ENCODE results near the gene GGCT.

The GGCT gene

DNA sequence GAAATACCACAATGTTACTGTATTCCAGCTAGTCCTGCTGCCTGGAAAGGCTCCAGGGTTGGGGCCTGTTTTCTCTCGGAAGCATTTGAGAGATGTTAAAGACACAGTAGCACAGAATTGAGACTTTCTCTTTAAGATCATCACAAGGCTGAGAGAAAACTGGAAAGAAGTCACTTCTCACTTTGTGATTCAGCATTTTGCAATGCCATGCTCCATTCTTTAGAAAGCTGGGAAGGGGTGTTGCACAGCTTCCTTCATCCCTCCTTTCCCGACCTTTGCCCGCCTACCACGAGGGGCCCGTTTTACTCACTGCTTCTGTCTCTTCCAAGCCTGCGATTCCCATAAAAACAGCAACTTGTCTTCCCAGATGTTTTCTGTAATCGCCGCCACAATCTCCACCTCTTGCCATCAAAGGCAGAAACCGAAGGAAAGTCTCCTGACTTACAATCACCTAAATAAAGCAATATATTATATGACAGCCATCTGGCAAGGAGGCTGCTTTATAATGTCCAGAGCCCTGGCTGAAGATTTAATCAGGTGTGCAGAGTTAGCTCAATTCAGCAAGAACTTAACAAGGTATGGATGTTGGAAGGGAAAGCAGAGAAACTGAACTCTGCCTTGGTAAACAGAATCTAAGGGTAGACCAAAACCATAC lies 44.9 kb downstream of the GGCT start:
- DNase-seq: no peak

DNA sequence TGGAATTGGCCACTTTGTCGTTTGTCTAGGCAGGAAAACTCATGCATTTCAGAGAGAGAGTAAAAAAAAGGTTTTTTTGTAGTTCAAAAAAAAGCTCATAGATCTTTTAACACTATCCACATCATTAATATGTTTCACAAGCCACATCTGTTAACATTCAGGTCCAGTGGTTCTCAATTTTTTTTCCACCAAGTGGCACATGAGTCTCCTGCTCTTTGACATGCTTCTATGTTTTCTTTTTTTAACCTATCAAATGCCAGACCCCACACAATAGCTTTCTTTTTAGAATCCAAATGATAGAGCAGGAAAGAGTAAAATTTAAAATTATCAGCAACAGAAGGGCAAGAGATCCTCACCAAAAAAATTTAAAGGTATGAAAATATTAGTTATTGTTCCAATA lies 46.3 kb downstream of the GGCT start:
- no peak for DNase-seq

DNA sequence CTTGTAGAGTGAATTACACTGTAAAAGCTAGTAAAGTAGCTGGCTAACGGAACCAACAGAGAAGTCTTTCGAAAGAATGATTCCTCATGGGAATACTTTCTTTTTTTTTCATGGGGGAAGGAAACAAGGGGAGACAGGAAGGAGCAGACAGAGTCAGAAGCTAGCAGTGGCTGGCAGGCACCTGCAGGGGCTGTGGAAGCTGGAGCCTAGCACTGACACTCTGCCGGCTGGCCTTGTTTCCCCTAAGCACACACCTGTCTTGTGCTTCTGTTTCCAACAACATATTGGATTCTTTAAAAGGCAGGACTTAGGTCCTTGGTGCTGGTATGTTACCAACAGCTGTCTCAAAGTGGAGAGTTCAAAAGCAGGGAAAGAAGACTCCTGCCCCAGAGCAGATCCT lies 50.7 kb downstream of the GGCT start:
- no peak for DNase-seq

DNA sequence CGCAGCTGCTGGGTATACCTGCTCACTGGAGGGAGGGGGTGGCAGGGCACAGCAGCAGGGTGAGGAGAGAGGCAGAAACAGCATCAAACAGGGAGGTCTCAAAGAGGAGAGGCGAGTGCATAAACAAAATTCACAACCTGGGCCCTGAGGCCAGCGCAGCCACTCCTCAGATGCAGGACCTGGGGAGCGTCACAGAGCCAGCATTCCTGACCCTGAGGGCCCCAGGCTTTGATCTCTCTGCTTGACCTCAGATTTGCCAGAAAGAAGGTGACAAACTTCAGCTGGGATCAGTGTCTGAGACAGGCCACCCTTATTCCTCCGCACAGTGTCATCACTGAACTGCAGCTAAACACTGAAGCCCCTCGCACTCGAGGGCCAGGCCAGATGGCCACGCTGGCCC lies 51.6 kb downstream of the GGCT start:
- DNase-seq: no peak

DNA sequence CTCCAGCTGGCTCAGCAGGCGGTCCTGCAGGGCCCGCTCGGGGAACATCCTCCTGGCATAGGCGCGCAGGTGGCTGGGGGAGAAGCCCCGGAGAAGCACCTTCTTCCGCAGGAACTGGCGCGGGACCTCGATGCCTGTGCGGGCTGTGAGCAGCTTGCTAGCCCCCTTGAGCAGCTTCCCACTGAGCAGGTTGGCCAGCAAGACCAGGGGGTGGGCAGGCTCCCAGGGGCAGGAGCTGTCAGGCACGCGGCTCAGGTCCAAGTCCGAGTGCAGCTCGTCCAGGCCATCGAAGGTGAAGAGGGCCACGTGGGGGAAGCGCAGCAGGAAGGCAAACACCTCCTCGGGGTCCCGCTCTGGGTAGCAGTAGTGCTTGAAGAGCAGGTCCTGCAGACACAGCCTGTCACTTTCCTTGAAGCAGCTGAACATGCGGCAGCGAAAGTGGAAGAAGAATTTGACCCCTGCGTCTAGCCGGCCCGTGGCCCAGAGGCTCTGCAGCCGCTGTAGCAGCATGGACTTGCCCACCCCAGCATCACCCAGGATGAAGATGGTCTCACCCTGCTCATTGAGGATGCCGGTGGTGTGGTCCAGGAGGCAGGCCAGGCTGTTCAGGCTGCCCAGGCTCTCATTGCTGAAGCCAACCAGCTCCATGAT lies 52.2 kb downstream of the GGCT start:
- DNase-seq: no peak

DNA sequence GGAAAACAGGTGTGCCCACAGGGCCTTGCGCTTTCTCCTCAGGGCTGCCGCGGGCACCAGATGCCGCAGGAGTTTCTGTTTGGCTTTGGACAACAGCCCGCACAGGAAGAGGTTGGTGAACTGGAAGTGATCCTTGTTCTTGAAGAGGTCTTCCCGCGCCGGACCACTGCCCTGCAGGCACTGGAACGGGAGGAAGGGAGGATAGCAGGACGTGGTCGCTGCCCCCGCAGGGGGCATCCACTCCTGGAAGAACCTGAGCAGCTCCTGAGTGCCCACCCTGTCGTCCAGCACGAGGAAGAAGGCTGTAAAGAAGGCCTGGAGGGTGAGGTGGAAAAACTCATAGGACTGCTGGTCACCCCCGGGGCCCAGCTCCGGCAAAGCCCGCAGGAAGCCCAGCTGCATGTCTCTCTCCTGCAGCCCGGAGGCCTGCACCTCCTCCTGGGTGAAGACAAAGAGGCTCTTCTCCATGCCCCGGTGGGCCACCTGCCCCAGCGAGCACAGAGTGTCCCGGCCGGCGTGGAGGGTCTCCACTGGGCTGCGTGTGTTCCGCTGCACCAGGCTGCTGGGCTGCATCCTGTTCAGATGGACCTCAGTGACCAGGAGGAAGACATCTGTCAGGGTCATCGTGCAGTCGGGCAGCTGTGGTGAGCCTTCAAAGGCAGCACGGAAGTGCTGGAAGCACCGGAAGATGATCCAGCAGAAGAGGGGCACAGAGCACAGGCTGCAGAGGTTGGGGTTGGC lies 52.9 kb downstream of the GGCT start:
- no peak for DNase-seq

DNA sequence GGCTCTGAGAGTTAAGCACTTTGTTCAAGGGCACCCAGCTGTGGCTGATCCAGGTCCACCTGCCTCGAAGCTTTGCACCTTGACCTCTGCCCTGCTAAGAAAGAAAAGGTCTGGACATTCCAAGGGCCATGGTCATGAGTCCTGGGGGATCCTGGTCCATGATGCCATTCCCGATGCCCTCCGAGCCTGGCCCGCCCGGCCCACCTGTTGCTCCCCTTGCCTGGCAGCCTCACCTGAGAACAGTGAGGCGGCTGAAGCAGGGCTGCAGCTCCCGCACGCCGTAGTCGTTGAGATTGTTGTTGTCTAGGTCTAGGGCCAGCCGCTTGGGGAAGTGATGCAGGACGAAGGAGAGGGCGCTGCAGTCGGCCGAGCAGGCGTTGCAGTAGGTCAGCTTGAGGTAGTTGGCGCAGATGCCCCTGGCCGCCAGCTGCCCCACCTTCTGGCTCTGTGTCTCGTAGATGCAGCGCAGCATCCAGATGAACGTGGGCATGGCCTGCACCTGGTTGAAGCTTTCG lies 53.6 kb downstream of the GGCT start:
- no peak for DNase-seq

DNA sequence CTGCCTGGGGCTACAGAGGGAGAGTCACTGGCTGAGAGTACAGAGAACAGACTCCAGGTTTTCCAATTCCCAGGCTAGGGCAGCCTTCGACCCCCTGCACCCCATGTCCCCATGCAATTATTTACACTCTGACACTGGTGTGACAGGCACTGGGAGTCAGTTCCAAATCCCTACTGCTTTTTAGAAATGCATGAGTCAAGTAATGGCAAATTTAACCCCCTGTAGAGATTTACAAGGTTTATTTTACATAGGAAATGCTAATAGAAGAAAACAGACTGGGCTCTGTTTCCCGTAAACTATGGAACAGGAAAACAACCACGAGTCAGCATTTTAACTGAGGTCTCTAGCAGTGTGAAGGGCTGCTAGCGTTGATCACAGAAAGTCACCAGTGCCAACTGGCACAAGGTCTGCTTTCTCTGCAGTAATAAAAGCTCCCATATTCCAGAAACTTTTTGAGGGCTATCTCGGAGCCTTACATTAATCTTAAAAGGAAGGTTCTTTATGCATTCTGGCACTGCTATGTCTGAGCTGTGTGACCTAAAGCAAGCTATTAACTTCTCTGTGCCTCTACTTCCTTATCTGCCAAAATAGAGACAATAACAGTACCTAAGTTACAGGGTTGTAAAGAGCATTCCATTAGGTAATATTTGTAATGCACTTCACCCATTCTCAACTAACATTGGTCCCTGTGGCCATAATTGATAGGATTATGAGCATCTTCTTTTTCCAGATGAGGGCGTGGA lies 54.2 kb downstream of the GGCT start:
- no peak for DNase-seq

DNA sequence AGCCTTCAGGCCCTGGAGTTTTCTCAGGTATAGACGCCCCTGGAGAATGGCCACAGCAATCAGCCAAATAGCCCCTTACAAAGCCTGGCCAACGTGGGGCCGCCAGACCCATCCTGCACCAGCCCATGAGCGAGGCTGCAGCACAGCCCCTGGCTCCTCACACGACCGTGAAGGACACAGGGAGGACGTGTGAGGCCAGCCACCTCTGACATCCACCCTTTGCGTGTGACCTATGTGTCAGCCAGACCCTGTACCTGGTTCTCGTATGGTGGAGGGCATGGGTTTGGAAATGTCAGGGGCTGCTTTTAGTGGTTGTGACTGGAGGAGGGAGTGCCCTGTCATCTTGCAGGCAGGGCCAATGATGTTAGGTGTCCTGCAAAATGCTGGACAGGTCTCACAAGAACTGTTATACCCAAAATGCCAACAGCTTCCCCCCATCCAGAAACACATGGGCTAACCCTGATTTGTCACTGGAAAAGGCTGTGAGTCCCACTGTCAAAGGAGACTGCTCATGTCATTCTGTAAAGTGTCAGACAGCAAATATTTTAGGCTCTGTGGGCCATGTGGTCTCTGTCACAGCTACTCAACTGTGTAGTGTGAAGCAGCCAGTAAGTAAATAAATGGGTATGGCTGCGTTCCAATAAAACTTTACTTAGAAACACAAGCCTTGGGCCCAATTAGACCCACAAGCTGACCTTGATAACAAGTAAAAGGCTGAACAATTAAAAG lies 56.0 kb downstream of the GGCT start:
- no peak for DNase-seq

DNA sequence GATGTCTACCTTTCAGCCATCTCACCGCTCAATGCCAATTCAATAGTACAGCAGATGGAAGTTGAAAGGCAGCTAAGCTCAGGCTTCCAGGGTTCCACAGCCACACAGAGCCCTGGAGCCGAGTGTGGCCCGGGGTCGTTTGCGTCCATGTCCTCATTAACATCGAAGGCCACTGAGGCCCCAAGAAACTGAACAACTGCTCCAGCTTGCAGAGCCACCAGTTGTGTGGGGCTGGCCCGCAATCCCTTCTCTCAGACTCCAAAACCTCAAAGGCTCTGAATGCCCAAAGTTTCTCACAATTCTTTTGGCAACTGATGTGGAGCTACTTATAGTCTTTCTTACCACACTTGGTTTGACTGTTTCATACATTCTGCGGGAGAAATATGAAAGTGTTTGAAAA lies 57.2 kb downstream of the GGCT start:
- DNase-seq: no peak
